Adipose tissue (tissue), 3 donors: ENCODE results near the gene VPS37C. TPM values are rescaled to one million over a fixed set of nuclear protein-coding genes. Genes with fewer than 3 reads are reported as not detected.

Experiments
- H3K27ac ChIP-seq: one replicate; pipeline ENCODE4 v1.5.1; 2013; ENCODE audit warnings: low read depth, low read length
- WGBS, 3 donors: extraction: QIAGEN DNeasy Blood & Tissue Kit; methylation state at CpG; one replicate each; pipeline ENCODE4 v1.1.7; 2013; 5-methylcytosine and 5-hydroxymethylcytosine counted together
- polyA plus RNA-seq, 3 donors: library from polyadenylated mRNA; stranded (reverse); fragments of 200-250 nt; gene quantifications; one replicate each; pipeline ENCODE4 v1.2.3, GENCODE V29; 2013
- donor health status: healthy with polysubstance abuse.
- donor health status: Bipolar disorder and iron deficiency.
- donor health status: healthy.

The VPS37C gene
- polyA plus RNA-seq, 3 donors, result 14.2 to 17.6 (median 15.2) TPM

GRCh38 chr11:61092280-61092766 lies 68.9 kb downstream of the VPS37C start:
- no peak overlapping the region for H3K27ac ChIP-seq
- 62 to 76% (median 66%) methylated on average over 10 of the region's 10 CpGs for WGBS, 3 donors

GRCh38 chr11:61091373-61092279 lies 69.6 kb downstream of the VPS37C start:
- no peak overlapping the region for H3K27ac ChIP-seq
- 86 to 91% (median 87%) methylated on average over 16 to 17 of the region's 17 CpGs for WGBS, 3 donors

GRCh38 chr11:61090982-61091372 lies 70.2 kb downstream of the VPS37C start:
- WGBS, 3 donors, result 88 to 97% (median 93%) methylated on average over 9 of the region's 9 CpGs

GRCh38 chr11:61090521-61090920 lies 70.7 kb downstream of the VPS37C start:
- WGBS, 3 donors, result 83 to 87% (median 84%) methylated on average over 12 of the region's 12 CpGs
- H3K27ac ChIP-seq, result no peak overlapping the region

More at GRCh38 chr11:61090982-61091372, 70.2 kb downstream of the VPS37C start:
- no peak overlapping the region for H3K27ac ChIP-seq

- H3K27ac ChIP-seq, result no peak overlapping the region
- WGBS, 3 donors, result 71 to 89% (median 86%) methylated on average over 12 of the region's 12 CpGs
These were observed 71.3 kb downstream of the VPS37C start for GRCh38 chr11:61089806-61090491.

GRCh38 chr11:61087426-61088119 lies 73.7 kb downstream of the VPS37C start:
- WGBS, 3 donors, result 86 to 96% (median 94%) methylated on average over 9 of the region's 9 CpGs
- no peak overlapping the region for H3K27ac ChIP-seq

GRCh38 chr11:61083601-61084147 lies 77.6 kb downstream of the VPS37C start:
- WGBS, 3 donors, result 74 to 88% (median 85%) methylated on average over 13 of the region's 13 CpGs
- no peak overlapping the region for H3K27ac ChIP-seq

GRCh38 chr11:61082931-61083531 lies 78.2 kb downstream of the VPS37C start:
- H3K27ac ChIP-seq, result no peak overlapping the region
- WGBS, 3 donors, result 74 to 85% (median 82%) methylated on average over 14 of the region's 14 CpGs

GRCh38 chr11:61082062-61082870 lies 79.0 kb downstream of the VPS37C start:
- WGBS, 3 donors, result 51 to 57% (median 55%) methylated on average over 18 of the region's 18 CpGs
- H3K27ac ChIP-seq, result no peak overlapping the region

GRCh38 chr11:61080986-61081590 lies 80.1 kb downstream of the VPS37C start:
- WGBS, 3 donors, result 77 to 88% (median 83%) methylated on average over 11 of the region's 11 CpGs

GRCh38 chr11:61080526-61080925 lies 80.7 kb downstream of the VPS37C start:
- 81 to 86% (median 86%) methylated on average over 8 of the region's 8 CpGs for WGBS, 3 donors
- no peak overlapping the region for H3K27ac ChIP-seq

More at GRCh38 chr11:61080986-61081590, 80.1 kb downstream of the VPS37C start:
- H3K27ac ChIP-seq, result no peak overlapping the region

Other genes starting within 250 kb of the VPS37C start
- gene TMEM109, start 247.3 kb downstream of the VPS37C start, polyA plus RNA-seq, result 100 to 1,000 TPM in 1 of 3 donors, 10 to 100 TPM in 2; 58.2 to 107 (median 83.5) TPM
- 10 to 100 TPM in 1 of 3 donors, 1 to 10 TPM in 2; 5.1 to 11.1 (median 7.0) TPM for gene TMEM132A, start 237.0 kb downstream of the VPS37C start, polyA plus RNA-seq
- 10 to 100 TPM in 2 of 3 donors, 1 to 10 TPM in 1; 6.0 to 43.4 (median 23.8) TPM for gene SLC15A3, start 209.2 kb downstream of the VPS37C start, polyA plus RNA-seq
- gene CD6, start 189.7 kb downstream of the VPS37C start, polyA plus RNA-seq, result 1 to 10 TPM in 1 of 3 donors, under 1 TPM in 2; 0.45 to 1.7 (median 0.82) TPM
- gene CD5, start 58.9 kb downstream of the VPS37C start, polyA plus RNA-seq, result under 1 TPM; 0.34 to 0.71 (median 0.56) TPM
- 1,000 to 10,000 TPM in 1 of 3 donors, 100 to 1,000 TPM in 1, 1 to 10 TPM in 1; 1.6 to 4,252 (median 517) TPM for gene PGA3, start 42.1 kb upstream of the VPS37C start, polyA plus RNA-seq
- gene PGA4, start 60.9 kb upstream of the VPS37C start, polyA plus RNA-seq, result 1,000 to 10,000 TPM in 1 of 3 donors, 100 to 1,000 TPM in 1, 1 to 10 TPM in 1; 2.1 to 3,314 (median 221) TPM
- gene PGA5, start 79.7 kb upstream of the VPS37C start, polyA plus RNA-seq, result 100 to 1,000 TPM in 1 of 3 donors, 10 to 100 TPM in 1, under 1 TPM in 1; 0.13 to 467 (median 45.1) TPM
- 1 to 10 TPM in 2 of 3 donors, under 1 TPM in 1; 0.86 to 5.4 (median 1.8) TPM for gene VWCE, start 133.9 kb upstream of the VPS37C start, polyA plus RNA-seq
- 100 to 1,000 TPM in 1 of 3 donors, 10 to 100 TPM in 2; 52.2 to 107 (median 87.7) TPM for gene DDB1, start 171.7 kb upstream of the VPS37C start, polyA plus RNA-seq
- gene TKFC, start 171.8 kb upstream of the VPS37C start, polyA plus RNA-seq, result 10 to 100 TPM; 24.6 to 29.5 (median 26.3) TPM
- gene CYB561A3, start 200.5 kb upstream of the VPS37C start, polyA plus RNA-seq, result 10 to 100 TPM; 23.1 to 39.4 (median 31.2) TPM
- 10 to 100 TPM; 17.3 to 54.1 (median 46.8) TPM for gene TMEM138, start 200.9 kb upstream of the VPS37C start, polyA plus RNA-seq
- gene TMEM216, start 231.2 kb upstream of the VPS37C start, polyA plus RNA-seq, result 10 to 100 TPM; 12.9 to 26.3 (median 14.3) TPM